Left renal cortex interstitium (tissue), 4 donors: ENCODE measurements around the gene RPL37A. TPM values are rescaled to one million over a fixed set of nuclear protein-coding genes. Genes with fewer than 3 reads are reported as not detected.

Experiments
- DNase-seq, 4 donors: peaks; one replicate each; pipeline ENCODE4 v3.0.0-alpha.2; 2013; ENCODE audit warnings: low read depth in 4 of 4, low spot score in 2 of 4, missing footprints in 1 of 4
- polyA plus RNA-seq, 4 donors: library from polyadenylated mRNA; unstranded; fragments of 120-200 nt; gene quantifications; one replicate each; pipeline ENCODE4 v1.2.1, GENCODE V29; 2013; ENCODE audit not compliant: insufficient read length in 4 of 4

RPL37A gene
- 1,000 to 10,000 TPM; 2,089 to 2,871 (median 2,274) TPM for polyA plus RNA-seq

DNA sequence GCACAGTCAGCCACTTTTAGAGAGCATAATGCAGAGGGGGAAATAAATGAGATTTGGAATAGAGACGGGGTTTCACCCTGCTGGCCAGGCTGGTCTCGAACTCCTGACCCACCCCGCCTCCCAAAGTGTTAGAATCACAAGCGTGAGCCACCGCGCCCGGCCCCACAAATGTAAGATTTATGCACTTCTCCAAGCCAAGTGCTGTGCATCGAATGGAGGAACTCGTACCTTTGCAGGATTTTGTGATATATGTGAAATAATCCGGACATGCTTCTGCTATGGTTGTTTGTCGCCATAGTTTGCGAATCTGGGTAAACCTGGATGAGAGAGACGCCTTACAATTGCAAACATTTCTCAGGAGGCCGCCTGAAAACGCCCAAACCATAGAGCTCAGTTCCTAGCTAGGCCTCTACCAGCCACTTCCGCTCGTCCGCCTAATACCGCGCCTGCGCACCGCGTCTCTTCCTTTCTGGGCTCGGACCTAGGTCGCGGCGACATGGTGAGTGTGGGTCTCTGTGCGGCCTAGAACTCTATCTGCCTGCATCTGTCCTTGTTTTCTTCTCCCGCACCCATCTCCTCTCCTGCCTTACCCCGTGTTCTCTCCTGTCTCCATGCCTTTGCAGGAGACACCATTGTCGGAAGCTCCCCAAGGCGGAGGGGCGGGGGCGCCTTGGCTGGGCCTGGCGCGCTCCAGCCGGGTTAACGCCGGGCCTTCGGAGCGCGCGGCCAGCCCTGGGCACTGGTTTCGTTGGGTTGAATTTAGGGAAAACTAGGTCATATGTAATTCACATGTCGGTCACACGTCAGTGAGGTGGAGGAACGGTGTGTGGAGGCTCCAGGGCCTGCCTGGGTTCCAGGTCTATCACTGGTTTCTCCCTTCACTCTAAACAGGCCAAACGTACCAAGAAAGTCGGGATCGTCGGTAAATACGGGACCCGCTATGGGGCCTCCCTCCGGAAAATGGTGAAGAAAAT is at the start of gene RPL37A:
TSS of gene RPL37A (plus strand) at position 466 of the 974 bp plus-strand sequence. CDS start at position 497, 31 bp downstream.
- DNase-seq, result peak; percentile 91 to 96 (median 94)

DNA sequence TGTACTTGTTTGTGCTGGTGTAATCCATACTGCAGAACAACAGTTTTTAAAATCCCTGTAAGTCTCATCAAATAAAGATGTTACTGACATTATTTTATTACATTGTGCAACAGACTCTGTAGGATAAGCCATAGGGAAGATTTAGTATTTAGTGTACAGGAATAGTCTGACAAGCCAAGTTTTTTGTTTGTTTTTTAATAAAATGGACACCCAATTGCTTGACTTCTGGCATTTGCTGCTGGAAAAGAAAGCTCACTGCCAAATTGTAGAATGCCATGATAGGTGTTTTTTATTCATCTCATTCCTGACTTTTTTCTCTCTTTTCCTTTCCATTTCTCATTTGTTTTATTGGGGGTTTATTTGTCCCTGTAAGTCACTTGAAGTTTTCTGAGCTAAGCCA is 48.3 kb upstream of the RPL37A start:
- DNase-seq, result no peak

DNA sequence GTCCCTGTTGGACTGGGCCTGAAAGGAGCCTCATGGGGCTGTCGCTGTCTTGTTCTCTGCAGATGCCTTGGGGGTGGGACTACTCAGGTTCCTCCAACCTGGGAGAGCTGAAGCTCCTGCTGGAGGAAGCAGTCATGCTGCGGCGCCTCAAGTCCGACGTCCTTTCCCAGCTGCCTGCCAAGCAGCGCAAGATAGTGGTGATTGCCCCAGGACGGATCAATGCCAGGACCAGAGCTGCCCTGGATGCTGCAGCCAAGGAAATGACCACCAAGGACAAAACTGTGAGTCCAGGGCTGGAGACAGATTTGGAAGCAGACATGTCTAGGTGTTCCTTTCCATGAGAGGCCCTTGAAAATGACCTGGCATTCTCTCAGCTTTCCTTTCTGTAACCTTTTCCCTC is 47.9 kb upstream of the RPL37A start:
- DNase-seq, result no peak

DNA sequence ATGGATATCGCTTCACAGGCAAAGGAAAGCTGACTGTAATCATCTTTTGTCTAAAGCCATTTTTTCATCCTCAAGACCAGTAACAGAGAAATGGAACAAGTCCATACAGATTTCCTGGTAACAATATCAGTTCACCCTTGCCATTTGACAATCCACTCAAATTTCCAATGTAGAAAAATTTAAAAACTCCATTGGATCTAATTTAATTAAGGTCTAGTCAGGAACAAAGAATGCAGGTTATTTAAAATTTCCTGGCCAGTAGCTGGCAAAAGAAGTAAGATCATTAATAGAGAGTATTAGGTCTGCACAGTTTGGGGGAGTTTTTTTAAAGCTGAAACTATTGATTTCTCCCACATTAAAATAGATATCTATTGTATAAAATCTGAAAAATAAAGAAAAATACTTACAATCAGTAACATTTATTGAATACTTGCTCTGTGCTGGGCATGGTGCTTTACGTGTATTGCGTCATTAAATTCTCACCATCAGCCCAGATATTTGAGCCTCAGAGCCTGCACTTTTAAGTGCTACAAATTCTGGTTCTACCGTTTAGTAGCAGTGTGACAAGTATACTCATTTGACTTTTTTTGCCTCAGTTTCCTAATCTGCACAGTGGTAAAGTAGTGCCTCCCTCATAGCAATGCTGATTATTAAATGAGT is 44.6 kb upstream of the RPL37A start:
- DNase-seq, result no peak

DNA sequence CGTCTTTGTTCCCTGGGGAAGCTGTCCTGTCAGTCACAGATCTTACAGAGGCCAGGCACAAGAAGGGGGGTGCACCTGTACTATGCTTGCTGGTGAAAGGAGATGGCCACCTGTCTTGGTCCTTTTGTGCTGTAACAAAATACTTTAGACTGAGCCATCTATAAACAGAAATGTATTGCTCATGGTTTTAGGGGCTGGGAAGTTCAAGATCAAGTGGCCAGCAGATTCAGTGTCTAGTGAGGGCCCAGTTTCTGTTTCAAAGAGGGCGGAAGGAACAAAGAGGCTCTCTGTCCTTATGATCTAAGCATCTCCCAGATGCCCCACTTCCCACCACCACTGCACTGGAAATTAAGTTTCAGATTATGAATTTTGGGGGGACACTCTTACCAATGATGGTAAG is 35.5 kb upstream of the RPL37A start:
- no peak for DNase-seq

DNA sequence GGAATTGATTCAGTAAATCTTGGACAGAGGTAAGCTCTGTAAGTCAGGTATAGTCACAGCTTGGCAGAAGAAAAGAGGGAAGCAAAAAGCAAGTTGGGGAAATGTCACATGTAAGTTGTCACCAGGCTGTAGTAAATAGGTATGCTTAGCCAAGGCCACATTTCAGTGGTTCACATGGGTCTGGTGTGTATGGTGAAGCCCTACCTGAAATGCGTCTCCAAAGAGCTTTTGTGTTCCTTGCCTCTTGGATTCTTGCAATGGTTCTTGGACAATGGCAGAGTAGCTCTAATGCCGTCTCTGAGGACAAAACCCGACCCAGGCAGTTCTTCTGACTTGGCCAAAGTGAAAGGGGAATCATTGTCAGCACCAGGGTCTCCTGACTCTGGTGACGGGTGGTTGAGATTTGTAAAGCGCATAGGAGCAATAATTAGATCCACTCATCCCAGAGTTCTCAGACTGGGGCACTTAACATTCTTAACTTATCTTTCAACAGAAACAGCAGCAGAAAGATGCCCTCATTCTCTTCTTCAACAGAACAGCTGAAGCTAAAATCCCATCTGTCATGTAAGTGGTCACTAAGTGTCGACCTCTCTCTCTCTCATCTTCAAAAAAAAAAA is 34.4 kb upstream of the RPL37A start:
- no peak for DNase-seq

DNA sequence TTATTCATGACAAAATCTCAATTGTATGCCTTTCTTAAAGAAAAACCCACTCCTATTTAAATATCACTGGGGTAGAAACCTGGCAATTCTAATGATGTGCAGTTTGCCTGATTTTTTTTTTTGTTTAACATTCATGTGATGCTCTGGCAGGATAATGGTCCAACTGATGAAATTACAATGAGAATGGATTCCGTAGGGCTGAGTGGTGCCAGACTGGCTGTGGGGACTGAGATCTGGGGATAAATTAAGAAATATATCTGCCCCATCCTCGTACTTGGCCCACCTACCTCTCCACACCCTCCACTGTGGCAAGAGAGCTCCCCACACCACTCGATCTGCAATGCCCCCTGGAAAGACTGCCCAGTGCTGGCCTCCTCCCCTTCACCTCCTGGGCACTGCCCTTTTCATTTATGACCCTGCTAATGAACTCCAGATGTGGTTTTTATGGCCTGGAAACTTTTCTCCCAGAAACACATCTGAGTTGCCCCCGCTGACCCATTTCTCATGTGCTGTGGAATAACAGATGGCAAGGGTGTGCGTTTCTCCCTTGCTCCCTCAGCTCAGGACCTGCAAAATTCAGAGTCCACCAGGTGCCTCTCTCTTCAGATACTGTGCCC is 33.0 kb upstream of the RPL37A start:
- no peak for DNase-seq

DNA sequence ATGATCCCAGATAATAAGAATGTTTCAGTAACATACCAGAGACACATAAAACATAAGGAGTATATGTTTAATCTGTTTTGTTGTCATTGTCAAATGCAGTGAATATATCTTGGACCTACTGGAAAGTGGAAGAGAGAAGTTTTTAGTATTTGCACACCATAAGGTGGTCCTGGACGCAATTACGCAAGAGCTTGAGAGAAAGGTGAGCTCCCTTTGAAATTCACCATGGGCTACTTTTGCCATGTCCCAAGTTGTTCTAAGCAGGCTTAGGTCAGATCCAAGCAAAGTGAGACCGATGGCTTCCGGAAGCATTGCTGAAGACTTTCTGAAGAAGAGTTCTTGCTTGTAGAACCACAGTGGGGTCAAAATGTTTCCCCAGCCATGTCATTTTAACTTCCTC is 30.8 kb upstream of the RPL37A start:
- DNase-seq, result no peak

DNA sequence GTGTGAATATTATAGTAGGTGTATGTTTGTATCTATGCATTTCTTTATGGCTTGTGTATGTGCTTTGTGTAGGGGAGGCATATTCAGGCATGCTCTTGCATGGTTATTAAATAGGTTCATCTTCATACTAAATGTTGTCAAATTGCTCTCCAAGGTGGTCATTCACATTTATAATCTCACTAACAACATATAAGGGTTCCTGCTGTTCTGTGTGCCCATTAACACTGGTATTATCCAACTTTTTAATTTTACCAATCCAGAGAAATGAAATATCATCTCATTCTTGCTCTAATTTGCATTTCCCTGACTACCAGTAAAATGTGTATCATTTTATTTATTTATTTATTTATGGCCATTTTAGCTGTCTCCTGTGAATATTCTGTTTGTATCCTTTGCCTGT is 29.0 kb upstream of the RPL37A start:
- DNase-seq, result no peak

DNA sequence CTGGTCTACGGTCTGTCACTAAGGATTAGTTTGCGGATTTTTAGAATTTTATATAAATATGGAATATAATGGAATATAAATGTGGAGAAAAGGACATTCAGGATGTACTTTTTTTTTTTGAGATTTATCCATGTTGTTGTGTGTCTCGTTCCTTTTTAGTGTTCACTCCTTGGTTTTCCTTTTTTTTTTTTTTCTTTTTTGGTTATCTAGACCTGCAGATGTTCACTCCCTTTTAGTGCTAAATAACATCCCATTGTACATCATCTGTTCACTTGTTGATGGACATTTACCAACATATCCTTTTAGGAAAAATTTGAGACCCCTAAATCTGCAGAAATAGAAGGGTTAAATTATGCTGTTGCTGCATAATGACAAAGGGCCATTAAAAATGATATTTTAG is 25.5 kb upstream of the RPL37A start:
- DNase-seq, result no peak

DNA sequence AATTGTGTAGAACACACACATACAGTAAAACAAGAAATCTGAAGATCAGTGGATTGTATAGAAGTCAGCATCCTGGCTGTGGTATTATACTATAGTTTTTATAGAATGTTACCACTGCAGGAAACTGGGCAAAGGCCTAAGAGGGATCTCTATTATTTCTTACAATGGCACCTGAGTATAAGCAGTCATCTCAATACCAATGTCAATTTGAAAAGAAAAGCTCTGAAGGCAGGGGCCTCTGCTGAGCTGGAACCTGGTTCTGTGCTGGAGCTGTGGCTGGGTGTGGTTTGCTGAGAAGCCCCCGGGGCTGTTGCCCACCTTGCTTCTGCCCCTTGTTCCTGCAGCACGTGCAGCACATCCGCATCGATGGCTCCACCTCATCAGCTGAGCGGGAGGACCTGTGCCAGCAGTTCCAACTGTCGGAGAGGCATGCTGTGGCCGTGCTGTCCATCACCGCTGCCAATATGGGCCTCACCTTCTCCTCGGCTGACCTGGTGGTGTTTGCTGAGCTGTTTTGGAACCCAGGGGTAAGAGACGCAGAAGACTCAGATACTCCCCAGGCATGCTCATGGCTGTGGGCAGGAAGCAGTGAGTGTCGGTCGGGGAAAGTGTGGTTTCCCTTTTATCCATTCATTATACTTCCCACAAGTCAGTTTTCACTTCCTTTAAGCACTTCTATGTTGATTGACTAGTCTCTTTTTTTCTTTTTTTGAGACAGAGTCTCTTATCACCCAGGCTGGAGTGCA is 23.5 kb upstream of the RPL37A start:
- no peak for DNase-seq

DNA sequence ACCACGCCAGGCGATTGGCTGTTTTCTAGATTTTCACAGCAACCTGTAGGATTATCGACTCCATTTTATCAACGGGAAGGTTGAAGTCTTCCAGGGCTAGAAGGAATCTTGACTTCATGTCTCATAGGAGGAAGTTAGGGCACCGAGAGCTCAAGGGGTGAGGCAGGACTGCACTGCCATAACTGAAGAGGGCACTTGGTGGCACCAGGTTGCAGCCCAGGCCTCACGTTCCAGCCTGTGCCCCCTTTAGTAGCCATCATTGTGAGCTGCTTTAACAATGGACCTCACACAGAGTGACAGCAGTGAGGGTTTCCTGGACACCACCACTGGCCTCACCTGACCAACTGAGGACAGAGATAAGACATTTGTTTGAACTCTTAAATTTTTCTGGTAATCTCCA is 22.9 kb upstream of the RPL37A start:
- no peak for DNase-seq

DNA sequence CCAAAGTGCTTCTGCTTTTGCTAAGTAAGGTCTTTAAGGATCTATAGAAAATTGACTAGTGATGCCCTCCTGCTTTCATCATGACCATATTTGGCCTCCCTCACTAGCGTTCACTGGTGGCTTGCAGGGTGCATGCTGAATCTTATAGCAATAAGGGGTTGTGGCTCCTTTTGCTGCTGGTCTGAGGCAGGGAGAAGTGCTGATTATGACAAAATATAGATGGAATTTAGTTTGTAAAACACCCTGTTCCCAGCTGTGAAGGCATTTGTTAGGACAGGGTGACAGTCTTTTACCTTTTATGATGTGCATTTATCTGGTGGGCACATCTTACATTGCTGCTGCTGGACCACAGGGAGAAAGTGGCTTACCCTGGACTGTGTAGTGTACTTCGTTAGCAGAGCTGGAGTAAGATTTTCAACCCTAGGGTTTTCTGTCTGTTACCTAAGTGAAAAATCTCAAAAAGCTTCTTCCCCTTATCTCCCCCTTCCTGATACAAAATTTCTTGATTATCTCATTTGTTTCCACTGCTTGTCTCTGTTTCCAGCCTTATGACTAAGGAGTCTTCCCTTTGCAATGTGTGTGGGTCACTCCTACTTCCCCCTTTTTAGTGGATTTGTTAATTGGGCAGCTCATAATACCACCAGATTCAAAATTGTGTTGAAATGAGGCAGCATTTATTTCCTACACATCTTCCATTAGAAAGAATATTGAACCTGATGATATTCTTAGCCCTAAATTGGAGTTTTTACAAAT is 21.2 kb upstream of the RPL37A start:
- DNase-seq, result no peak

DNA sequence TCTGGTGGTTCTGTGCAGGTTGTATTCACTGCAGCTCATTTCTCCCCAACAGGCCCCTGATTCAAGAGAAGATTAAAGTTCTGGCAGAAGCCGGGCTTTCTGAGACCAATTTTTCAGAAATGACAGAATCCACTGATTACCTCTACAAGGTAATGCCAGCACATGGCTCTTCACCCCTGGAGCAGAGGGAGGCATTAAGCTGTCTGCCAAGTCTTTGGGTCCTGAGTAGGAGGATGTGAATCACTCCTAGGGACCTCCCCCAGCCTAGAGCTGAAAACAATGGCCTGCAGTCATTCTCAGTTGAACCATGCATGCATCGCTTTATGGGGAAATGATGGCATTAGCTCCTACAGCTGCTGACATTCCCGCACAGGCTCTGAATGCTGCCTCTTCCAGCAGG is 20.5 kb upstream of the RPL37A start:
- DNase-seq, result no peak

DNA sequence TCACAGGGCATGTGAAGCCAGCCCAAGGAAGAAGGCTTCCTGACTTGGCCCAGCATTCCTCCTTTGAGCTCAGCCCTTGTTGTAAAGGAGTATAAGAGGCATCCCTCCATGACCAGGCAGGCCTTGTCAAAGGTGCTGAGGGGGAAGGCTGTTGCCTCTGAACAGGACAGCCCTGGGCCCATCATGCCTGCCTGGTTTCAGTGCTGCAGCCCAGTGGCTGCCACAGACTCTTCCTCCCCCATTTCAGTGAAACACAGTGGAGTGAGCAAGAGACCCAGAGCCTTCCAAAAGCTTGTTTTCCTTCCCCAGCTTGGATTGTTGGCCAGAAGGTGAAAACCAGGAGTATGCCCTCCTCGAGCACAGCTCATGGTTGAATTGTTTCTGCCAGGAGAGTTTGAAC is 19.9 kb upstream of the RPL37A start:
- no peak for DNase-seq

DNA sequence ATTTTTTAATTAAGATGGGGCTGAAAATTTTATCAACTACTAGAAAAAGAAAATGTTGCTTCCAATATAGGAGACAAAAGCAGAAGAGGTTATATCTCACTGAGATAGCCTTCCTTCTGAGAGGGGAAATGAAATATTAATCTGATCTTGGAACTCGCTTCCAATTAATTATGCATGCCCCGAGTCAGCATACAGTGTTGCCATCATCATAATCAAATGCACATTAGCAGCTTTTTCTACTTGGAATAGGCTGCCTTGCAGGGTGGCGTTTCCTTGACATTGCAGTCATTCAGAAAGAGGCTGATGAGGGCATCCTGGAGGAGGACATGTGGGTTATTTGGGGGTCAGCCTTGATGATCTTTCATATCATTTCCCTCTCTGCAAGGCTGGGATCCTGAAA is 18.4 kb upstream of the RPL37A start:
- DNase-seq, result no peak

DNA sequence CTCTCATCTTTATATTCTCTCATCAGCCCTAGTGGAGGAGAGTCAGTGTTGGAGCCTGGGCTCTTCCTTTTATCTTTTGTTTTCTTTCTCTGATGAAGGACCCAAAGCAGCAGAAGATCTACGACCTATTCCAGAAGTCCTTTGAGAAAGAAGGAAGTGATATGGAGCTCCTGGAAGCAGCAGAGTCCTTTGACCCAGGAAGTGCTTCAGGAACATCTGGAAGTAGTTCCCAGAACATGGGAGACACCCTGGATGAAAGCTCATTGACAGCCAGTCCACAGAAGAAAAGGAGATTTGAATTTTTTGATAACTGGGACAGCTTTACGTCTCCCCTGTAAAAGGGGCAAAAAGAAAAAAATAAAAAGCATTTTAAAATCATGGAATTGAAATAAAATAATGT is 16.0 kb upstream of the RPL37A start:
- DNase-seq, result no peak

DNA sequence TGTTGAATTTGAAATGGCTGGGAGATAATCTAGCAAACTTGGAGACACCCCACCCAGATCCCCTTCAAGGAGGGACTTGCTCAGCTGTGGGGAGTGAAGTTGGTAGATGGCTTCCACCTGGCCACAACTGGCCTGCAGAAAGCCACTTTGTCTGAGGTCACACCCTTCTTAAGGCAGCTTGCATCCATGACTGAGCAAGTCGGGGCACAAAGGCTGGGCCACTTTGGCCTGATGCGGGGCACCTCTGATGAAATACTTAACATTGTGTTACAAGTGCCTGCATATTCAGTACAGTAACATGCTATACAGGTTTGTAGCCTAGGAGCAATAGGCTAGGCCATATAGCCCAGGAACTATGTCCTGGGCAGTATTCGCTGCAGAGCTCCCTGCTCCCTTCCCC is 13.4 kb upstream of the RPL37A start:
- DNase-seq, result no peak

DNA sequence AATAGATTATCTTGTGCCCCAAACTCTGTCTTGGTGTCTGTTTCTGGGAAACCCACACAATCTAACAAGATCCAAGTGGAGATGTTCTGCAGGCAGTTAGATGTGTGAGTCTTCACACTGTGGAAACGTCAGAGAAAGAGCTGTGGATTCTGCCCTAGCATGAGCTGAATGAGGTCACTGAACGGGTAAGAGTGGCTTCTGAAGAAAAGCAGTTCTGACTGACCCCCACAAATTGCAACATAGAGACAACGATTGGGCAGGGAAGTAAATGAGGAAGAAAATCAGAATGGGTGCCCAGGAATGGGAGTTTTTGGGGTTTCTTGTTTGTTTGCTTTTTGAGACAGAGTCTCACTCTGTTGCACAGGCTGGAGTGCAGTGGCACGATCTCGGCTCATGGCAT is 12.9 kb upstream of the RPL37A start:
- DNase-seq, result no peak

DNA sequence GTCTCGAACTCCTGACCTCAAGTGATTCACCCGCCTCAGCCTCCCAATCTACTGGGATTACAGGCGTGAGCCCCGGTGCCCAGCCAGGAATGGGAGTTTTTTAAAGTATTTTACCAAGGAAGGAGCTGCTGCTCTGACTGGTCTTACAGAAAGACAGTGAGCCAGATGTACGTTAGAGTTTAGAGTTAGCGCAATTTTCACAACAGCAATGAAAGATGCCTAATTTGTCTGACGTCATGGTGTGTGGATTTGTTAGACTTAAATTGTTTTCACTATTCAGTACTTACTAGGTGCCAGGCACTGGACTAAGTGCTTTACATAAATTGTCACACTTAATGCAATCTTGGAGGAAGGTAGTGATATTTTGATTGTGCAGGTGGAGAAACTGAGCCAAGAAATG is 12.4 kb upstream of the RPL37A start:
- no peak for DNase-seq
